Stimulated activated CD8-positive, alpha-beta memory T cell treated with anti-CD3 and anti-CD28 coated beads, Interleukin-12 subunit alpha, Interleukin-12 subunit beta, amount 100 ng/mL, for 24 hours (primary cell): Measurements from ENCODE around the gene COA1.

ENCODE experiments used
- DNase-seq: peaks from one replicate; pipeline ENCODE4 v3.0.0-alpha.2; 2020; ENCODE audit errors: extremely low read depth

COA1 gene

DNA sequence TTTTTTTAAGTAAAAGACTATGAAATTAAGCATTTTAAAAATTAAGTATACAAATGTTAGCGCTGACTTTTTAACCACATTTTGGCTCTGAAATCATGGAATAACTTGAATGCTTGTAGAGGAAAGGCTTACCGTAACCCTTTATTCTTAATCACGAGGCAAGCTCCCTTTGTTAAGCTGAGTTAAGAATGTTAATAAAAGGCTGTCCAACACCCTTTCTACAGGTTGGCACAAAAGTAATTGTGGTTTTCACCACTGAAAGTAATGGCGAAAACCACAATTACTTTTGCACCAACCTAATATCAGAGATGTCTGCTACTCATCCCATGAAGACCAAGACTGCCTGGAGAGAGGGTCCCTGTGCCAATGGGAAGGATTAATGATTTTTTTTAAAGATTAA, 75.9 kb downstream of the COA1 start:
- DNase-seq = no peak

DNA sequence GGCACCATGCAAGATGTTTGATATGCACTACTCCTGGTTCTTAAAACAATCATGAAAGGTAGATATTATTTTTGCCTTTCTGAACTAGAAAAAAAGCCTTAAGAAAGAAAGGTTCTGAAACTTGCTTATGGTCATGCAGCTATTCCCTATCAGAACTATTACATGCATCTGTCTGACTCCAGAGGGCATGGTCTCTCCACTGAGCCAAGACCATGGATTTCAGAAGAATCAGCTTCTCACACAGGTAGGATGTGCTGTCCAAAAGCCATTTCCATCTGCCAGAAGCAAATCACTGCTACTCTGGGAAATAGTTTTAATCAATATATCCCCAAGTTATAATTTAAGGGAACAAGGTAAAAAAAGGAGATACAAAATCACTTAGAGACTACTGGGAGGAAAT, 77.0 kb downstream of the COA1 start:
- DNase-seq = no peak

DNA sequence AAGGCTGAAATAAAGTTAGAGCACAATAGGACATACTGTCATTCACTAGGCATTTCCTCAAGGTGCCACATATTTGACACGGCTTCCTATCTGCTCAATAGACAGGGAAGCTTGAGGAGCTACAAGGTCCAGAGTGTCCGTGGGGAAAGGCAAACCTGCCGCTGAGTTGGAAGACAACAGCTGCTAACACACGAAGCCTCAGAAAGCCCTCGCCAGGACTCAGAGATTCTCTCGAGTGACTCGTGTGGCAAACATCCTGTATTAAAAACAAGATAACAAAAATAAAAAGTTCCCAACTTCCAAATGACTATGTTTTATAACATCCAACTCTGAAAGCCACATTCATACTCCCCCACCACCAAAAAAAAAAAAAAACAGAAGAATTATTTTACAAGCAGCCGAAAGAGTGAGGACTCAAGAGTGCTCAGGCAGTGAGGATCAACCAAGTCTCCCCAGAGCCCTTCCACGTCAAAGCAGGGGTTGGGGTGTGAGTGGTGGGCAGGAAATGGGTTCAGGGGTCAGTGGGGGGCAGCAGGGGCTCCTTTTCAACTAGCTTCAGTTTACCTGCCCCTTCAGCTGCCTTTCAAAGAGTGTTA, 78.8 kb downstream of the COA1 start:
- no peak for DNase-seq

DNA sequence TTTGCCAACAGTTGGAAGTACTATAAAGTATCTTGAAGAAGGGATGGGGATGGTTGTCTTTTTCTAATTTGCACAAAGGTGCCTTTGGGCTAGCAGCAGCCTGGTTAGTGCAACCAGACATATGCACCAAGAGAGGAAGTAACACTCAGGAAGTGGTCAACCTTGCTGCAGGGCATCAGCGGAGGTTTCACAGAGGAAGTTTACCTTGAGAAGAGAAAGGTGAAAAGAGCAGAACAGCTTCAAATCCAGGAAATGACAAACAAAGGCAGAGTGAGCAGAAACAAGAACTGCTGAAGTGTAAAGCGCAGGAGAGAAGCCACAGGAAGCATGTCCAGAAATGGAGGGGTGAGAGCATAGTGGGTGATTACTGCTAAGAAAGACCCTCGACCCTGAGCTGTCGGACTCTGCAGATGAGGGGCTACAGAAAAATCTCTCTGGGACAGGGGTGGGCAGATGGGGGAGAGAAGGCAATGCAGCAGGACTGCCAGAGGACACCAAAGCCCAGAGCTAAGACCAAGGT, 79.5 kb downstream of the COA1 start:
- DNase-seq = no peak

DNA sequence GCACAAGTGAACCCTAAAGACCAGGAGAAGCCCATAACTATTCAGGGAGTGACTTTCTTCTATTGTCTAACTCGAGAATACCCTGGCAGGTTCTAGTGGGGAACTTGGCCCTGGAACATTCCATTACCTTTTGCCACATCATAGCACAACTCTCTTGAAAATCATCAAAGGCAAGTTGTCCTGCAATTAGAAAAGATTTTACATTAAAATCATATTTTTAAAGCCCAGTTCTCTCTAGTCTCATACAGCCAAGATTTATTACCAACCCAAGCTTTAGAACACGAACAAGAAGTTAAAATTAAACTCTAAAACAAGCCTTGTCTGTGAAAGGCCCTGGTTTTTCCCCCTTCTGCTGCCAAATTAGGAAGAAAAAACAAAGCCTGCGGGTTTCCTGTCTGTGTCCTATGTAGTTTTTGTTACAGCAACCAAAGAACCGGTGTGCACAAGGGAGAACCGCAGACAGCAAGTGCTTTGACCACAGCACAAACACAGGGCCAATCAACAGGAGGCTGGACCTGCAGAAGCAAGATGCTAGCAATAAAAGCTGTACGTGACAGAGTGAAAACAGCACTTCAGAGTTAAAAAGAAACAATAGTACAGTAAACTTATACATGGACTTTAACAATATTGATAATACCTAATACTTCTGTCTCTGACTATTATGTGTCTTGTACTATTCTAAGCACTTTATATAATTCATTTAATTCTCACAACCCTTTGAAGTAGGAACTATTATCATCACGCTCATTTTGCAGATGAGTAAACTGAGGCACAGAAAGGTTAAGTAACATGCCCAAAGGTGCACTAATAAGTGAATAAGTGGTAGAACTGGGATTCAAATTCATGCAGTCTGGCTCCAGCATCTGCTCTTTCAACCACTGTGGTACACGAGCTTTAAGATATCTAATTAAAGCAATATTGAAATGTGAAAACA, 80.6 kb downstream of the COA1 start:
- no peak for DNase-seq

DNA sequence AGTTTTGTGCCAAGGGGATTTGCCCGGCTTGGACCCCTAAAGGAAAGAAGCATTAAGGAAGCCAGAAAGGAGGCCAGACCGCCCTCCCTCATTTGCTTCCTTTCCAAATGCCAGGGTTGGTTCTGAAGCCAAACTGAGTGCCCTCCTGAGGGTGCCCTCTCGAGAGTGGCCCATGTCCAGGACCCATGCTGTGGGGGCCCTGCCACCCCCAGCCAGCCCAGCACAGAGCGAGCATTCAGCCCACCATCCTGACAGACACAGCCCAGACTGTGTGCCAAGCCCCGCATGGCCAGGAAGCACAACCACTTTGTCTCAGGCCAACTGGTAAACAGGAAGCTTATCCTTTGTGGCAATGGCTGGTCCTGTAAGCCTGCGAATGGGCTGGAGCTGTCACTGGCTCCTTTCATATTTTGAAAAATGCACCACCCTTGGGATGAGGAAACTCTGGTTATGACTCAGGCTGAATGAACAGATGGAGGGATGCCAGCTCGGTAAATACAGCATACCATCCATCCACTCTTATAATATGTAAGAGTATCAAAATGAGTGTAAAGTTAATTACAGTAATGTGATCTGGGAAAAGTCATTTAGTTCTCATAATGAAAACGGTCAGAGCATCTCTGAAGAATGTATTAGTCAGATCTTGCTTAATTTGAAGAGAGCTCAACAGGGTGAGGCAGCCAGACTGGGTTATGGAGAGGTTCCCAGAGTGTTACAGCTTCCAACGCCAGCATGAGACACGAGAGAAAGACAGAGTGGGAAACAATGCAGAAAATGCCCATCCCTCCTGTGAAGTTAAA, 81.5 kb downstream of the COA1 start:
- DNase-seq = no peak

DNA sequence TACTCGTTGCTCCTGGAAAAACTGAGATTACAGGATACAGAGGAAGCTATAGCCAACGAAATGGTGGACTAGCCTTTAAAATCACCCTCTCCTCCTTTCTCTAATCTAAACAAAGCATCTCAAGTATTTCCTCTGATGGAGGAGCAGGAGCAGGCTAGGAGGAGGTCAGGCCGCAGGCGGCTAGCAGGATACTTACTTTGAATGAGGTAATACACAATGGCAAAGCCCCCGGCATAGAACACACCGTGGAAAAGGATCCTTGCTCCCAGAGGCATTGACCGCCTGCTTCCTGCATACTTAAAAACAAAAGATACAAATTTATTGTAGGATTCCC, 82.0 kb downstream of the COA1 start:
- no peak for DNase-seq

DNA sequence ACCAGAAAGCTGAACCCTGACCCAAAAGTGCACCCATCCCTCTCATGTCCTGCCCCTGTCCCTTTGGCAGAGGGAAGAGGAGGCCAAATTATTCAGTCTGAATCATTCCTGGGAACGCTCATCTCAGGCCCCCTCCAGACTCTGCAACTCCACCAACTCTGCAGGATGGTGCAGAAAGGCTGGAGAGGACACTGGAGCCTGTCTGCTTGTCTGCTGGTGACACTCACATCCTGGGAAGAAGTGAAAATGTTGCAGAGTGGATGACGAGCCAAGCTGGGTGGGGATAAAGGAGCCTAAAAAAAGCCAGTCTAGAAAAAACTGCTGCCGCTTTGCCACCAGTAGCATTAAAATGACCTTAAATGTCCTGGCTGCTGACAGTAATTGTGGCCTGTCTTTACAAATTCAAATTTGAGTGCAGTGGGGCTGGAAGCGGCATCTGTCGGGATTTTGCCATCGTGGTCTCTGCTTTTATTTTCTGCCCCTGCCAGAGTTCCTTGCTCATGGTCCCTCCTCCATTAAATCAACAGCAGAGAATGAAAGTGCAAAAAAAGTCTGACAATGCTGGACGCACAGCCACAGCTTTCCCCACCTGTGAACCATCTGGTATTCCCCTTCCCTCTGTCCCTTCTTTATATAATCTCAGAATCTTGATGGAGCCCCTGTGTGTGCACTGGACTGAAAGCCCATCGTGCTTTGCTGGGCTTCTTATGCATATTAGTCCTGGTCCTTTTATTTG, 82.6 kb downstream of the COA1 start:
- DNase-seq = no peak

DNA sequence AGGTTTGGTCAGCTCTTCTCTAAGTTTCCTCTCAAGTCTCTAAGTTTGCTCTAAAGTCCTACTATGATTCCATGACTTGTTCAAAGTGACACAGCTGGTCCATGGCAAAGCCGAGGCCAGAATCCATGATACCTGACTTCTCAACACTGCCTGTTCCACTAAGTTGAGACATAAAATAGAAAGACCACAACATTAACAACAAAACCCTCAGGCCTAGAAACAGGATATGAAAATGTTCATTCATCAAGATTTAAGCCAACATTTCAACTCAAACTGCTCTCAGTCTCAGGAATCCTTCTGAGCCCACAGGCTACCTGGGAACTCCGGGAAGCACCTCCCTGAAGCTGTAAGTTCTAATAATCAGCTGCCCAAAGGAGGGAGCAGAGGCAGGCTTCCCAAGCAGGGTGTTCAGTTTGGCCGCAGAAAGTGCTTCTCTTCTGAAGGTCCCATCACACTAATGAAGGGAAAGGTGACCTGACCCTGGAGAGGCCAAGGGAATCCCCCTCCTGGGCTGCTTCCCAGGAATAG, 83.6 kb downstream of the COA1 start:
- DNase-seq = no peak

DNA sequence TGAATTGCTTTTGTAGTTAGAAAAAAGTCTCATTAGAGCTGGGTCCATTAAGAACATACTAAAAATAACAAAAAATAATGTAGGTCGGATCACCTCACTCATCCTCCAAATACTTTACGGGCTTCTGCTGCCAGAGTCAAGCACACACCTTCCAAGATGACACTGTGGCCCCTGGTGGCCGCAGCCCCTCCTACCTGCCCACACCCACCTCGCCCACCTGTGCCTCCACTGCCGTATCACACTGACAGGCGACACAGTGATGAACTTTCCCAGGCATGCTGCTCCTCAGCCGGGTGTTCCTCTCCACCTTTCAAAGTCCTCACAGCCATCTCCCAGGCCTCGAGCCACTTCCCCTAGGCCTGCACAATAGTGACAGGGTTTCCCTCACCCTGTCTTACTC, 85.5 kb downstream of the COA1 start:
- DNase-seq = no peak

DNA sequence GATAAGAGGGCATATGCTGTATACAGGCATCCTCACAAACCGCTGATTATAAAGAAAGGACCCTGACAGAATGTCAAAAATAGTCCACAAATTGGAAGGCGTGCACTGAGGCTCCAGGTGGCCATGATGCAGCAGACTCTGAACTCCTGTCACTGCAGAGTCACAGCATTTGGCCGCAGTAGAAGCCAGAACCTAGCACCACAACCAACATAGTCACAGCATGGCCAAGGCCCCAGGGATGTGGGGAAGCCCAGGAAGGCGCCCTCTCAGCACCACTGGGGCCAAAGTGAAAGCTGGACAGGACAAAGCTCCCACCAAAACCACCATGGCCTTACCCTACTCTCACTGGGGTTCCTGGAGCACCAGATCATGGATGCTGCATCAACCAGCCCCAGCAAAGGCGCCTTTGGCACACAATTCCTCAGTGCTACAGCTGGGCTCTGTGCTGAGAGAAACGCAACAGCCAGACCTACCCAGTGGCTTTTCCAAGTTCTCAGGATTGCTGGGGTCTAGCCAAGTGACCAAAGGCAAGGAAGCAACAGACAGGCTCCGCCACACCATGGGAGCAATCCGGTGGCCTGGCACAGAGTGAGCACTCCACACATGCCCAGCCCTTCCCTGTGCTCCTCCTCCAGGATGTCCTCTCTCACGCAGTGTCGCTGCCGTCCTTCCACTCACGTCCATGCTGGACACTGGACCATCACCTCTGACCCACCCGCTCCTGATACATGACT, 86.3 kb downstream of the COA1 start:
- no peak for DNase-seq

DNA sequence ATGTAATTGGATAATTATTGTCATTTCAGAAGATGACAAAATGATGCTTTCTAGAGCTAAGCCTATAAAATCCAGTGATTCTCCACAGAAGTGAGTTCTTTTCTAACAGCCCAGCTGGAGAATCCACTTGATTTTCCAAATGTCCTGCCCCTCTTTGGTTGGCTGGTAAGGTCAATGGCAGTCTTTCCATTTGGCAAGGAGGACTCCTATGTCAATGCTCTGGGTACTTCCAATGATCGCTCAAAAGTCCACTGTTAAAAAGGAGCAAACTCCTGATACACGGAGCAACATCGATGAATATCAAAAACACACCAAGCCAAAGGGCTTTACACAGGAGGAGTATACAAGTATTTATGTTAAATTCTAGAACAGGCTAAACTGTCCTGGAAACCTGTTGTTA, 88.6 kb downstream of the COA1 start:
- DNase-seq = no peak

DNA sequence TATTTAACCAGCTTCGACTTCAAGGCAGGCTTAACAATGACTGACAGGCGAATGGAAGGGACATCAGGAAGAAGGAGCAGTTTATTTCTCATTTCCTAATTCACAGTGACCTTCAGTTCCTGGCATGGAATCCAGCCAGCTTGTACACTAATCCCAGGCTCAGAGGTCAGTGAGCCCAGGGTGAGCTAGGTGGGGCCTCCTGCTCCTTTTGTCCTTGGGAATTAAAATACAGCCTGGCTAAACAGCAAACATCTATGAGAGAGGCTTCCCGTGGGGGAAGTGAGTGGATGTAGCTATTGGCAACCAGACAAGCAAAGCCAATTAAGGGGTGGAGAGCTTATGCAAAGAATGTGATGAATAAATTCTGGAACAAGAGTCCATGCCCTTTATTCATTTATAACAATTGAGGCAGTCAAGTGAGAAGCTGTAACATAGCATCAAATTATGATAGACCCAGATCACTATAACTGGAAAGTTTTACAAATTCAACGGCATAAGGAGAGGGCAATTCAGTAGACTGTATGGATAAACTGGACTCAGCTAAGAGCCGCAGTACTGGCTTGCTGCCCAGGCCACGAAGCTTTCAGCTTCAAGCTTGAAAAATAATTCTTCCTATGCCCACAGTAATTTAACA, 89.3 kb downstream of the COA1 start:
- no peak for DNase-seq

DNA sequence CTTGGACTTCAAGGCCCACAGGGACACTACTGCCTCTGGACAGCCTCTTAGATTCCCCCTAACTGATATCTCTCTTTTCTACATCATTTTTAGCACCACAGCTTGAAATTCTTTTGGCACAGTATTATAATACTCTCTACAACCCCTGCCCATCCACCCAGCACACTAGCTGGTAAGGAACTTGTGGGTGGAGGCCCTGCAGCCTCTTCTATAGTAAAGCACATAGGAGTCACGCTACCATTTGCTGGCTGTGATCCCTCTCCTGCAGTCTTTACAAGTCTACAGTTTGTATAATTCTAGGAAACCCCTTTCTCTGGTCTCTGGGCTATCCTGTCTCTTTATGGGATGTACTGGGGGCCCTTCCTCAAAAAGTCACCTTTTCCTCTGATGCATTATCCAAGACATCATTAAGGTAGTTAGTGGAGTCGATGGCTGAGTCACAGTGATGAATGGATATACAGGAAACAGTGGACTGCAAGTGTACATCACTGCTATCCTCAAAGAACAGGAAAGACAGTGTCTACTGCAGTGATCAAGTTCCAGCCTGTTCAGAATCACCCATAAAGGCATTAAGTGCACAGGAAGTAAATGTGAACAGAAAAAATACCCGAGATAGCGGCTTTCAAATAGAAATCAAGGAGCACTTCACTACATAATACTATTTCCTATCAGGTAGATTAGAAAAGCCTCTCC, 92.1 kb downstream of the COA1 start:
- no peak for DNase-seq

DNA sequence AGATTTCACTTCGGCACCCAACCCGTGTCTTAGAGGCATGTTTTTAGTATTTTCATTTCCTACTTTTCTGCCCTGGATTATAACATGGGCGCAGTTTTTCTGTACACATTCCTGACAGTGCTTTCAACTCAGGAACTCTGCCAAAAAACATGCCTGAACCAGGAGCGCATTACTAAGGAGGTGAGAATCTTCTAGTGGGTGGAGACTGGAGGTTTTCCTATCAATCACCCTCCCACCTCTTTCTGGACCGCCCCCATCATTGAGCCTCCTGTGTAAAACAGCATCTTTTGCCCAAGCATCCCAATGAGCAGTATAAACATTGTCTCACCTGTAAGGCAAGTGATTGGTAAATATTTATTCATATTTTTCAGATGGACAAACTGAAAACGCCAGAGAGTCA, 93.2 kb downstream of the COA1 start:
- no peak for DNase-seq

DNA sequence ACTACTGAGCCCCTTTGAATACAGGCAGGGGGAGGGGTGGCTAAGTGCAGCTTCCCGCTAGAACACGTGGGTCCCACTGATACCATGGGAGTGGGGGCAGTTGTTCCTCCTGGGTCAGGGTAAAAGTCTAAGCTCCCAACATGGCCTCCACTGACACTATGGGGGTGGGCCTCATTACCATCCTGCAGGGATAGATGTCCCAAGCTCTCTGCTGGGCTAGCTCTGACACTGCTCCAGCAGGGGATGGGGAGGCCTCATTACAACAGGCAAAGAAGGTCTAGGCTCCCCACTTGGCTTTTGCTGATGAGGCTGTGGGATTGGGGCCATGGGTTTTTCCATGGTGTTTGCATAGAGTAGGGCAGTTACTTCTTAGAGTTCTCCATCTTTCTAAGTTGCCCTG, 94.9 kb downstream of the COA1 start:
- DNase-seq = no peak

DNA sequence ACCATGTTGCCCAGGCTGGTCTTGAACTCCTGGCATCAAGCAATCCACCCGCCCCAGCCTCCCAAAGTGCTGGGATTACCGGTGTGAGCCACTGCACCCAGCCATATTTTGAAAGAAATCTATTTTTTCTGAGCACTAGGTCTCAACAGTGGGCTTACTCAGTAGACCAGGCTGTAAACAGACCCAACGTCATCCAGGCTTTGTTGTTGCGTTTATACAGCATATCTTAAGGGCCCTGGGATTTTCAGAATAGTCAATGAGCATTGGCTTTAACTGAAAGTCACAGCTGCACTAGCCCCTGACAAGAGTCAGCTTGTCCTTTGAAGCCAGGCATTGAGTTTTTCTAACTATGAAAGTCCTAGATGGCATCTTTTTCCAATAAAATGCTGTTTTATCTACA, 96.6 kb downstream of the COA1 start:
- DNase-seq = no peak

DNA sequence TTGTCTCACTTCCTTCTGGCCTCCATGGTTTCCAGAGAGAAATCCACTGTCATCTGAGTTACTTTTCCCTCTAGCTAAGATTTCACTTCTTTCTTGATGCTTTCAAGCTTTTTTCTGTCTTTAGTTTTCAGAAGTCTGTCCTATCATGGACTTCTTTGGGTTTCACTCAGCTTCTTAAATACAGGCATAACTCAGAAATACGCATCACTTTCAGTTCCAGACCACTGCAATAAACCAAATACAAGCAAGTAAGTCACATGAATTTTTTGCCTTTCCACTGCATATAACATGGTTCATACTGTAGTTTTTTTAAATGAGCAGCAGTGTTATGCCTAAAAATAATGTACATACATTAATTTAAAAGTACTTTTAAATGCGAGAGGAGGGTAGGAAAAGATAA, 97.8 kb downstream of the COA1 start:
- no peak for DNase-seq

DNA sequence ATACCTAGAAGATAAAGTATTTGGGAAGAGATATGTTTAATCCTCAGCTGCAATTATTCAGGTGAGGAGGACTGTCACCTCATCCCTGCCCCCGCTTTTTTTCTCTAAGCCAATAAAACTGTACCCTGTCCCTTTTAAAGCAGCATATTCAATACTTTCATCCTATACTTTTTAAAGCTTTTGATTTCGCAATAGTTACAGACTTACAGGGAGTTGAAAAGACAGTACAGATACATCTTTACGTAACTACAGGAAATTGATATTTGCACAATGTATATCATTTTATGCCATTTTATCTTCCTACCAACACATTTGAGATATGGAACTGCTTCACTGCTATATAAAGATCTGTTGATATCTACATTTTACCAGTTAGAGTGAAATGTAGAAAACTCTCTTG, 98.8 kb downstream of the COA1 start:
- no peak for DNase-seq

DNA sequence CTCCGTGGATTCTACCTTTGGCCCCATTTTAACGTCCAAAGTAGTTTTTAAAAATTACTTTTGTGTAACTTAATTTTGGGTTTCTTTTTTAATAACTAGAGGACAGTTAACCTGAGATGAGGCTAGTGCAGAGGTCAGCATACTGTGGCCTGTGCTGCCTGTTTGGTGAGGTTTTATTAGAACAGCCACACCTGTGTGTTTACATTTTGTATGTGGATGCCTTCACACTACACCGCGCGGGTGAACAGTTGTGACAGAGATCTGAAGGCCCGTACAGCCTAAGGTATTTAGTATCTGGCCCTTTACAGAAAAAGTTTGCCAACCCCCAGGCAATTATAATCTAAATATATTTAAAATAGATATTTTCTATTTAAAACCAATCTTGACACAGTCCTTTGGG, 99.5 kb downstream of the COA1 start:
- no peak for DNase-seq
